Measurements from ENCODE around the gene PSD.

DNA sequence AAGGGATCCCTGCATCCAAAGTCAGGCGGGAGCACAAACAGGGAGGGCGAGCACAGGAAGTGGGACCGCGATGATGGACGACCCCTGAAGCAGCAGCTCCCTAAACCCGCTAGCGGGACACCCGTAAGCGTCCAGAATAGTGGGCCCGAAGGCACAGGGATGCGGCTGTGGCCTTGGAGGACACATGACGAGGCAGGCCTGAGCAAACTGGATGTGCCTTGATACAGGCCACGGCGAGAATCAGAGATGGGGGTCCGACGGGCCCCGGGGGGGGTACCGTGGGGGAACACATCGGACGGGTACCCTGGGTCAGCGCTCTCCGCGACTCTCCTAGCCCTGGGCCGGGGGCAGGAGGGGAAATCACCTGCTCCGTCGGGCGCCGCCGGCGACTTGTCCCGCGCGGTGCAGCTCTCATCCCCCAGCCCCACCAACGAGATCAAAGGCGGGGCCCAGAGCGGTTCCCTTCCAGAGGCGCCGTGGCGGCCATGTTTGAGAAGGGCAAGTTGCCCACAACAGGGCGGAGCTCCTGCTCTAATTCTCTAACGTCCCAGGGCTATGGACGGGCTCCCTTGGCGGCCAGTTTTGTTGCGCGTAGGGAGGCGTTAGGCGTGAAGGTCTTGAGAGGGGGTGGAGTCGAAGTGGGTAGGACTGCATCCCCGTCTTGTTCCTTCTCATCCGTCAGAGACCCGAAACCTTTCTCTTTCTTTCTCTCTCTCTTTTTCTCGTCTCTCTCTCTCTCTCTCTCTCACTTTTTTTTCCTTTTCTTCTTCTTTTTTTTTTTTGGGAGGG, 13.8 kb upstream of the PSD start, which contains the start of gene CUEDC2:
- TF ChIP-seq, protein P1, sequence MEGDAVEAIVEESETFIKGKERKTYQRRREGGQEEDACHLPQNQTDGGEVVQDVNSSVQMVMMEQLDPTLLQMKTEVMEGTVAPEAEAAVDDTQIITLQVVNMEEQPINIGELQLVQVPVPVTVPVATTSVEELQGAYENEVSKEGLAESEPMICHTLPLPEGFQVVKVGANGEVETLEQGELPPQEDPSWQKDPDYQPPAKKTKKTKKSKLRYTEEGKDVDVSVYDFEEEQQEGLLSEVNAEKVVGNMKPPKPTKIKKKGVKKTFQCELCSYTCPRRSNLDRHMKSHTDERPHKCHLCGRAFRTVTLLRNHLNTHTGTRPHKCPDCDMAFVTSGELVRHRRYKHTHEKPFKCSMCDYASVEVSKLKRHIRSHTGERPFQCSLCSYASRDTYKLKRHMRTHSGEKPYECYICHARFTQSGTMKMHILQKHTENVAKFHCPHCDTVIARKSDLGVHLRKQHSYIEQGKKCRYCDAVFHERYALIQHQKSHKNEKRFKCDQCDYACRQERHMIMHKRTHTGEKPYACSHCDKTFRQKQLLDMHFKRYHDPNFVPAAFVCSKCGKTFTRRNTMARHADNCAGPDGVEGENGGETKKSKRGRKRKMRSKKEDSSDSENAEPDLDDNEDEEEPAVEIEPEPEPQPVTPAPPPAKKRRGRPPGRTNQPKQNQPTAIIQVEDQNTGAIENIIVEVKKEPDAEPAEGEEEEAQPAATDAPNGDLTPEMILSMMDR (IDR thresholded peaks at IDR 0.05) = no peak
- TF ChIP-seq POLR2A (IDR thresholded peaks at IDR 0.05) = peak in 1 of 2 donors; percentile 66
